22Rv1 (cell line): ENCODE data around the gene ARL6IP5.

Source experiments
- H3K27ac ChIP-seq: fragments of 450-650 bp; 2 replicates; pipeline ENCODE4 v1.5.1; 2017
- CTCF ChIP-seq: fragments of 450-650 bp; IDR thresholded peaks from 2 replicates; pipeline ENCODE4 v1.5.1; 2017; ENCODE audit warnings: mild to moderate bottlenecking
- ZFX ChIP-seq: fragments of 450-650 bp; IDR thresholded peaks from 2 replicates; pipeline ENCODE4 v1.6.1; 2017; ENCODE audit warnings: antibody characterized with exemption, borderline replicate concordance

The ARL6IP5 gene

GRCh38 chr3:69095636-69096035 is 10.9 kb downstream of the ARL6IP5 start:
- H3K27ac ChIP-seq: no peak overlapping the region
- TF ChIP-seq ZFX: no peak
- TF ChIP-seq CTCF: no peak

GRCh38 chr3:69096299-69096698 is 11.6 kb downstream of the ARL6IP5 start:
- TF ChIP-seq CTCF (no peak), ZFX (no peak)
- H3K27ac ChIP-seq: no peak overlapping the region

GRCh38 chr3:69097407-69098086 is 12.8 kb downstream of the ARL6IP5 start:
- TF ChIP-seq ZFX: no peak
- no peak for TF ChIP-seq CTCF
- no peak overlapping the region for H3K27ac ChIP-seq

- TF ChIP-seq ZFX: no peak
- TF ChIP-seq CTCF: no peak
- no peak overlapping the region for H3K27ac ChIP-seq
Observed at GRCh38 chr3:69099576-69099975, 14.8 kb downstream of the ARL6IP5 start.

GRCh38 chr3:69102384-69102783 is 17.6 kb downstream of the ARL6IP5 start:
- TF ChIP-seq CTCF: no peak
- no peak for TF ChIP-seq ZFX
- H3K27ac ChIP-seq: no peak overlapping the region

GRCh38 chr3:69103123-69103522 is 18.4 kb downstream of the ARL6IP5 start:
- no peak for TF ChIP-seq ZFX
- TF ChIP-seq CTCF: no peak

GRCh38 chr3:69104586-69104985 is 19.8 kb downstream of the ARL6IP5 start:
- TF ChIP-seq ZFX: no peak
- TF ChIP-seq CTCF: no peak
- no peak overlapping the region for H3K27ac ChIP-seq

More at GRCh38 chr3:69103123-69103522, 18.4 kb downstream of the ARL6IP5 start:
- no peak overlapping the region for H3K27ac ChIP-seq
